Cardiac fibroblast (primary cell): ENCODE results near the gene MSI2.

Source experiments
- DNase-seq, 2 donors: peaks; one replicate each; pipeline versions ENCODE4 v3.0.0 to v3.0.0-alpha.2; 2010; ENCODE audit warnings: low read depth in 2 of 2
- H3K4me3 ChIP-seq, 2 donors: replicated peaks in 1 of 2; 1 replicate in 1 of 2; 2 replicates in 1 of 2; pipeline ENCODE4 v1.5.1; 2011; ENCODE audit warnings: low read depth in 2 of 2, low read length in 2 of 2, mild to moderate bottlenecking in 2 of 2, moderate library complexity in 1 of 2
- CTCF ChIP-seq: IDR thresholded peaks from one replicate; pipeline ENCODE4 v1.5.1; 2011; ENCODE audit warnings: low read depth, mild to moderate bottlenecking, low read length, inconsistent platforms

Gene MSI2

GRCh38 chr17:57490111-57490845, 234.0 kb downstream of the MSI2 start:
- H3K4me3 ChIP-seq: no peak overlapping the region
- no peak for TF ChIP-seq CTCF
- no peak for DNase-seq

- no peak overlapping the region for H3K4me3 ChIP-seq
- DNase-seq: no peak
- no peak for TF ChIP-seq CTCF
Measured at GRCh38 chr17:57490890-57491289, 234.6 kb downstream of the MSI2 start.

GRCh38 chr17:57493171-57493570, 236.8 kb downstream of the MSI2 start:
- no peak for TF ChIP-seq CTCF
- H3K4me3 ChIP-seq: no peak overlapping the region
- no peak for DNase-seq

GRCh38 chr17:57493625-57494024, 237.3 kb downstream of the MSI2 start:
- TF ChIP-seq CTCF: no peak
- no peak for DNase-seq

GRCh38 chr17:57494443-57494842, 238.1 kb downstream of the MSI2 start:
- no peak for TF ChIP-seq CTCF
- DNase-seq: no peak
- H3K4me3 ChIP-seq: no peak overlapping the region

More at GRCh38 chr17:57493625-57494024, 237.3 kb downstream of the MSI2 start:
- no peak overlapping the region for H3K4me3 ChIP-seq

- TF ChIP-seq CTCF: no peak
- DNase-seq: no peak
- no peak overlapping the region for H3K4me3 ChIP-seq
Measured at GRCh38 chr17:57495771-57496170, 239.4 kb downstream of the MSI2 start.

- no peak for TF ChIP-seq CTCF
- no peak for DNase-seq
- no peak overlapping the region for H3K4me3 ChIP-seq
Measured at GRCh38 chr17:57496382-57496781, 240.1 kb downstream of the MSI2 start.
